Right lobe of liver (tissue), 6 donors: Measurements from ENCODE around the gene ARHGAP4. TPM values are rescaled to one million over a fixed set of nuclear protein-coding genes. Genes with fewer than 3 reads are reported as not detected.
A peak's percentile ranks its signal among the peaks of the same experiment; 100 is the strongest.

Experiments
- ATAC-seq, 4 donors: fragments of 200-7000 bp; cut with Tn5 transposase; one replicate each; pipeline ENCODE4 v1.9.1; 2020; ENCODE audit warnings: mild to moderate bottlenecking in 4 of 4, moderate library complexity in 4 of 4
- DNase-seq, 3 donors: peaks; one replicate each; pipeline ENCODE4 v3.0.0-alpha.2; 2020
- H3K27ac ChIP-seq, 3 donors: fragments of 200-600 bp; one replicate each; pipeline ENCODE4 v1.8.0; 2022
- H3K27me3 ChIP-seq, 2 donors: fragments of 200-600 bp; one replicate each; pipeline ENCODE4 v1.8.0; 2022
- H3K36me3 ChIP-seq, 4 donors: fragments of 200-600 bp; sonication (generic) in 1 of 4; one replicate each; pipeline versions ENCODE4 v1.5.1 to v1.8.0; 2017 to 2022; ENCODE audit warnings: control low read depth in 1 of 4
- H3K4me1 ChIP-seq, 4 donors: fragments of 200-600 bp; sonication (generic) in 1 of 4; one replicate each; pipeline versions ENCODE4 v1.5.1 to v1.8.0; 2017 to 2022; ENCODE audit warnings: control low read depth in 1 of 4
- H3K4me3 ChIP-seq, 3 donors: fragments of 200-600 bp; one replicate each; pipeline ENCODE4 v1.8.0; 2022
- H3K9me3 ChIP-seq, 4 donors: fragments of 200-600 bp; sonication (generic) in 1 of 4; one replicate each; pipeline versions ENCODE4 v1.5.1 to v1.8.0; 2017 to 2022; ENCODE audit warnings: control low read depth in 1 of 4
- POLR2A ChIP-seq: fragments of 450-650 bp; IDR thresholded peaks from one replicate; pipeline ENCODE4 v1.6.1; 2017; ENCODE audit warnings: antibody characterized with exemption, mild to moderate bottlenecking
- WGBS: methylation state at CpG from one replicate; pipeline ENCODE4 v1.1.6; 2018; ENCODE audit warnings: low coverage, low lambda C conversion rate; ENCODE audit not compliant: insufficient coverage; ENCODE audit errors: missing lambda C conversion rate; 5-methylcytosine and 5-hydroxymethylcytosine counted together
- intact Hi-C, 2 donors: fragments of 100-400 bp; cut with DNase I; formaldehyde crosslinking; loops; one replicate each; pipeline versions ENCODE4 v1.11.2 to v1.14.1; 2022
- total RNA-seq, 6 experiments: library from RNA; depleted of rRNA in 2 of 6; stranded (reverse); fragments of >200 nt in 2 of 6; fragmentation: NEBNext Ultra II Directional in 3 of 6; extraction: Animal tissue kit (Norgen Biotek cat#: 25700) in 3 of 6; gene quantifications; one replicate each; pipeline versions ENCODE4 v1.1.0 to v1.2.4, GENCODE V29; 2016 to 2023
- TF ChIP-seq, protein P1 (sequence below), 4 donors: fragments of 200-600 bp in 3 of 4; fragments of 450-650 bp in 1 of 4; IDR thresholded peaks; one replicate each; pipeline versions ENCODE4 v1.5.1 to v1.8.0; 2016 to 2022; ENCODE audit warnings: antibody characterized with exemption in 4 of 4, mild to moderate bottlenecking in 2 of 4
- donor health status: DM: no; HTN: yes; CAD: no.
- donor health status: DM: no; HTN: no; CAD: no.
- donor health status: DM: no; HTN: no; CAD: no.
- donor health status: DM: no; HTN: yes; CAD: no.
- donor health status: DM: no; HTN: yes; CAD: no.

ARHGAP4 gene
- total RNA-seq, 6 experiments from 2014 or later, result 5.5 to 11.9 (median 8.7) TPM

- ATAC-seq, result no peak
- TF ChIP-seq, protein P1, sequence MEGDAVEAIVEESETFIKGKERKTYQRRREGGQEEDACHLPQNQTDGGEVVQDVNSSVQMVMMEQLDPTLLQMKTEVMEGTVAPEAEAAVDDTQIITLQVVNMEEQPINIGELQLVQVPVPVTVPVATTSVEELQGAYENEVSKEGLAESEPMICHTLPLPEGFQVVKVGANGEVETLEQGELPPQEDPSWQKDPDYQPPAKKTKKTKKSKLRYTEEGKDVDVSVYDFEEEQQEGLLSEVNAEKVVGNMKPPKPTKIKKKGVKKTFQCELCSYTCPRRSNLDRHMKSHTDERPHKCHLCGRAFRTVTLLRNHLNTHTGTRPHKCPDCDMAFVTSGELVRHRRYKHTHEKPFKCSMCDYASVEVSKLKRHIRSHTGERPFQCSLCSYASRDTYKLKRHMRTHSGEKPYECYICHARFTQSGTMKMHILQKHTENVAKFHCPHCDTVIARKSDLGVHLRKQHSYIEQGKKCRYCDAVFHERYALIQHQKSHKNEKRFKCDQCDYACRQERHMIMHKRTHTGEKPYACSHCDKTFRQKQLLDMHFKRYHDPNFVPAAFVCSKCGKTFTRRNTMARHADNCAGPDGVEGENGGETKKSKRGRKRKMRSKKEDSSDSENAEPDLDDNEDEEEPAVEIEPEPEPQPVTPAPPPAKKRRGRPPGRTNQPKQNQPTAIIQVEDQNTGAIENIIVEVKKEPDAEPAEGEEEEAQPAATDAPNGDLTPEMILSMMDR (IDR thresholded peaks at IDR 0.05), result no peak
- no peak for TF ChIP-seq POLR2A
- H3K4me1 ChIP-seq, result peaks cover 0 to 9% (median 4%) of the 10 kb centered on the region in 4 donors
- no peaks in the 10 kb centered on the region for H3K27me3 ChIP-seq
- intact Hi-C loops, result no loop called here
- no peaks in the 10 kb centered on the region for H3K36me3 ChIP-seq
- no peaks in the 10 kb centered on the region for H3K9me3 ChIP-seq
- peak overlapping the region; percentile 79 to 84 (median 84) for H3K27ac ChIP-seq
- peak in 1 of 3 donors; percentile 50 for DNase-seq
- H3K4me3 ChIP-seq, result peak overlapping the region; percentile 42 to 75 (median 64)
- 0% methylated on average over 1 of the region's 8 CpGs for WGBS
Measured at GRCh38 chrX:153927672-153927921, 1.5 kb upstream of the ARHGAP4 start.

DNA sequence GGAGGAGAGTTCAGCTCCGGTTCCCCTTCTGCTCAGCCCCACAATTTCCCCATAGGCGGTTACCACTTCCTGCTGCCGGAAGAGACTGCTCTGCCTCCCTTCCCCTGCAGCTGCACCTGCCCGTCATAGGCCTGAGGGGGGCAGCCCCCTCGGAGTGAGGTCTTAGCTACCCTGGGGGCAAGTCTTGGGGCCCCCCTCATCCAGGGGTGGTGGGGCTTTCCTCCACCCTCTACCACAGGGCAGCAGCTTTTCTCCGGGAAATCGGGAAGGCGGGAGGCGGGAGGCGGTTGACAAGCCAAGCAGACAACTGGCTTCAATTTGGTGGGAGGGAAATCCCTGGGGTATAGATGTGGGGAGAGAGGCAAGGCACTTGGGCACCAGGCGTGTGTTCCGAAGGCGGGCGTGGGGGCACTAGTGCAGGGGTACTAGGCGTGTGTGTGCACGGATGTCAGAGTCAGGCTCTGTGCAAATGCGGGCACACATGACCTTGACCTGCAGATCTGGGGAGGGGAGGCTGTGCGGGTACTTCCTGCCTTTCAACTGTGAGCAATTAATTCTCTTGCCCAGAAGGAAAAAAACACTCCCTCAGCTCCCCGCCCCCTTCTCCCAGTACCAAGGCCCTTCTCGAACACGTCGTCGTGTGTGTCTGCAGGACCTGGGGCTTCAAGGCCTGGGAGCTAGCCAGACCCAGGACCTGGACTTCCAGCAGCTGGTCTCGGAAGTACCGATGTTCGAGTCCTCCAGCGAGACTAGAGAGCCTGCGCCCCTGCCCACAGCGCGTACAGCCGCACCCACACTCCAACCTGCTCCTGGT lies 1.0 kb upstream of the ARHGAP4 start:
- Histone ChIP-seq H3K36me3 (no peaks in the 10 kb centered on the region), H3K27ac (peak overlapping the region; percentile 79 to 84 (median 84)), H3K4me3 (peak overlapping the region; percentile 42 to 75 (median 64)), H3K4me1 (peaks cover 0 to 9% (median 4%) of the 10 kb centered on the region in 4 donors), H3K9me3 (no peaks in the 10 kb centered on the region), H3K27me3 (no peaks in the 10 kb centered on the region)
- ATAC-seq (peak in 3 of 4 donors; percentile 3 to 9 (median 5)), DNase-seq (peak; percentile 53 to 77 (median 57))
- intact Hi-C loops, result no loop called here
- WGBS, result 52% methylated on average over 4 of the region's 31 CpGs
- TF ChIP-seq, protein P1 (IDR thresholded peaks at IDR 0.05), result no peak
- no peak for TF ChIP-seq POLR2A

- Histone ChIP-seq H3K9me3 (no peaks in the 10 kb centered on the region), H3K4me3 (no peak overlapping the region), H3K36me3 (no peaks in the 10 kb centered on the region), H3K27ac (peak overlapping the region; percentile 44 to 84 (median 84)), H3K27me3 (no peaks in the 10 kb centered on the region), H3K4me1 (peaks cover 0 to 9% (median 4%) of the 10 kb centered on the region in 4 donors)
- 40% methylated on average over 3 of the region's 4 CpGs for WGBS
- TF ChIP-seq, protein P1 (IDR thresholded peaks at IDR 0.05), result no peak
- TF ChIP-seq POLR2A, result no peak
- ATAC-seq (no peak), DNase-seq (no peak)
- intact Hi-C loops, result no loop called here
Measured at GRCh38 chrX:153926552-153926857, 441 bp upstream of the ARHGAP4 start.

DNA sequence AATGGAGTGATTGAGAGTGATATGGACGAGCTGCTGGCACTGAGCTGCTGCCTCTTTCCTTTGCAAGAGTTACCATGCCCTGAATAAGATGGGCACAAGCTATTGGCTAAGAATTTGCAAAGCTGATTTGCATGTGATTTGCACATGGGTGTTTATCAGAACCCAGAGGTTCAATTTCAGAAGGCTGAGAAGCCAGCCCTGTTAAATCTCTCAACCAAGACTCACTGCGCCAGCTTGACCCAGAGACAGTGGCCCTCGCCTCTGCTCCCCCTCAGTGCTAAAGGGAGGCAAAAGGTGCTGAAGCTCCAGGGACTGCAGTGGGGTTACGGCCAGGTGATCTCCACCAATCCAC lies 701 bp downstream of the ARHGAP4 start:
- intact Hi-C loops, result no loop called here
- H3K4me1 ChIP-seq, result peaks cover 0 to 9% (median 4%) of the 10 kb centered on the region in 4 donors
- 78% methylated on average over 2 of the region's 4 CpGs for WGBS
- no peaks in the 10 kb centered on the region for H3K36me3 ChIP-seq
- peak overlapping the region in 2 of 3 donors; percentile 0 to 24 for H3K4me3 ChIP-seq
- H3K27me3 ChIP-seq, result no peaks in the 10 kb centered on the region
- no peak for ATAC-seq
- H3K27ac ChIP-seq, result no peak overlapping the region
- TF ChIP-seq, protein P1 (IDR thresholded peaks at IDR 0.05), result no peak
- no peak for TF ChIP-seq POLR2A
- no peak for DNase-seq
- H3K9me3 ChIP-seq, result no peaks in the 10 kb centered on the region
